ENCODE data around the gene HDAC1. TPM values are rescaled to one million over a fixed set of nuclear protein-coding genes. Genes with fewer than 3 reads are reported as not detected.

HDAC1 gene
- polyA plus RNA-seq, 3 donors: 73.8 to 95.0 (median 88.7) TPM

DNA sequence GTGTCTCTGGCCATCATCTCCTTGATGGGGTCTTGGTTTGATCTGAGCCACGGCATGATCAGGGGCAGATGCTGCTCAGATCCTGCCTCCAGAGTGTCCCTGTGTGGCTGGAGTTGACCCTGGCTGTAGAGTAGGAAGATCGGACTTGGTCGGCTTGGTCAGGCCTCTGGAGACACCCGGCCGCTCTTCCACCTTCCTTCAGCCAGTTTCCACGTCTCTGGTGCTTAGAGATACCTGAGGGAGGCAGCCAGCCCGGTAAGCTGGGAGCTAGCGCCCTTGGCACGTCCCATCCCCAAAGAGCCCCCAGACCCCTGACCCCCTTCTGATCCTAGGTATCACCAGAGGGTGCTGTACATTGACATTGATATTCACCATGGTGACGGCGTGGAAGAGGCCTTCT, 35.3 kb downstream of the HDAC1 start:
- no peak overlapping the region for H3K4me2 ChIP-seq (replicated peaks; ENCODE audit: extremely low read depth, low read length, poor library complexity, severe bottlenecking)
- Mint-ChIP-seq H3K4me3 (no peak overlapping the region), H3K9me3 (no peaks in the 10 kb centered on the region), H3K27ac (no peak overlapping the region), H3K27me3 (ENCODE audit: low read depth in 3 of 3) (peaks cover 2 to 4% (median 3%) of the 10 kb centered on the region in 3 donors), H3K4me1 (no peaks in the 10 kb centered on the region), H3K36me3 (peaks cover 84 to 97% of the 10 kb centered on the region in 2 donors)
- H3K9ac ChIP-seq (ENCODE audit: insufficient read depth, low read length, poor library complexity, severe bottlenecking): no peak overlapping the region
- intact Hi-C loops (cut with micrococcal nuclease): no loop called here
- peaks cover 81 to 97% of the 10 kb centered on the region in 2 donors for H3K36me3 ChIP-seq (replicated peaks in 1 of 2; ENCODE audit: control insufficient read depth in 1 of 2, insufficient read depth in 2 of 2, low read length in 2 of 2)
- no peaks in the 10 kb centered on the region for H3K9me3 ChIP-seq (replicated peaks in 1 of 2; ENCODE audit: control insufficient read depth in 1 of 2, insufficient read depth in 1 of 2, low read length in 2 of 2)
- 96% methylated on average over 9 of the region's 11 CpGs for WGBS (ENCODE audit: insufficient coverage)
- H3K27me3 ChIP-seq (ENCODE audit: control insufficient read depth in 2 of 2, insufficient read depth in 2 of 2, low read length in 2 of 2): no peaks in the 10 kb centered on the region
- no peak for DNase-seq
- no peaks in the 10 kb centered on the region for H3K4me1 ChIP-seq (ENCODE audit: control insufficient read depth in 1 of 2, insufficient read depth in 2 of 2, low read length in 2 of 2)
- no peak overlapping the region for H2AFZ ChIP-seq (ENCODE audit: insufficient read depth, low read depth, low read length, poor library complexity, severe bottlenecking)
- peaks cover 39% of the 10 kb centered on the region for H4K20me1 ChIP-seq (ENCODE audit: insufficient read depth, low read length)
- TF ChIP-seq, protein P1, sequence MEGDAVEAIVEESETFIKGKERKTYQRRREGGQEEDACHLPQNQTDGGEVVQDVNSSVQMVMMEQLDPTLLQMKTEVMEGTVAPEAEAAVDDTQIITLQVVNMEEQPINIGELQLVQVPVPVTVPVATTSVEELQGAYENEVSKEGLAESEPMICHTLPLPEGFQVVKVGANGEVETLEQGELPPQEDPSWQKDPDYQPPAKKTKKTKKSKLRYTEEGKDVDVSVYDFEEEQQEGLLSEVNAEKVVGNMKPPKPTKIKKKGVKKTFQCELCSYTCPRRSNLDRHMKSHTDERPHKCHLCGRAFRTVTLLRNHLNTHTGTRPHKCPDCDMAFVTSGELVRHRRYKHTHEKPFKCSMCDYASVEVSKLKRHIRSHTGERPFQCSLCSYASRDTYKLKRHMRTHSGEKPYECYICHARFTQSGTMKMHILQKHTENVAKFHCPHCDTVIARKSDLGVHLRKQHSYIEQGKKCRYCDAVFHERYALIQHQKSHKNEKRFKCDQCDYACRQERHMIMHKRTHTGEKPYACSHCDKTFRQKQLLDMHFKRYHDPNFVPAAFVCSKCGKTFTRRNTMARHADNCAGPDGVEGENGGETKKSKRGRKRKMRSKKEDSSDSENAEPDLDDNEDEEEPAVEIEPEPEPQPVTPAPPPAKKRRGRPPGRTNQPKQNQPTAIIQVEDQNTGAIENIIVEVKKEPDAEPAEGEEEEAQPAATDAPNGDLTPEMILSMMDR (IDR thresholded peaks at IDR 0.05): no peak
- no peak overlapping the region for H3K4me3 ChIP-seq (replicated peaks in 1 of 3; ENCODE audit: low read depth in 2 of 3, low read length in 3 of 3)
- H3K79me2 ChIP-seq (ENCODE audit: insufficient read depth, low read length): no peaks in the 10 kb centered on the region
- no peak overlapping the region for H3K27ac ChIP-seq (ENCODE audit: low read depth in 1 of 2, low read length in 2 of 2)

DNA sequence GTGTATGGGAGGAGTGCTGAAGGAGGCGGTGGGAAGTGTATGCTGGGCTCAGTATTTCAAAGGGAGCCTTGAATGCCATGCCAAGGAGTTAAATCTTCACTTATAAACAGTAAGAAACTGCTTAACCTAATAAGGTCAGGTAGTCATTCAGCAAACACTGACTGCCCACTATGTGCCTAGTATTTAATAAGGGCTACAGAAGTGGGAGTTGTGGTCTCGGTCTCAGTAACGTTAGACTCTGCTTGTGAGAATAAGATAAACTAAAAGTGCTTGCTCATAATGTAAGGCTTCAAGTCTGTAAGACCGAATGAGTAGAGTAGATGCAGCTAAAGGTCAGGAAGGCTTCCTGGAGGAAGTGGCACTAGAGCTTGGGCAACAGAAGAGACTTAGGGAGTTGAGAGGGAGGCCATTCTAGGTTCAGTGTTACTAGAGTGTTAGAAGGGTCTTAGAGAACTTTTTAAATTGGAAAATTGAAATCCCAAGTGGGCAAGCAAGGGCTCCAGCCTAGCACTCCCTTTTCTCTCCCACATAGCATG, 38.1 kb downstream of the HDAC1 start:
- no peak for DNase-seq

More for the DNA sequence above, 38.1 kb downstream of the HDAC1 start:
- Mint-ChIP-seq H3K36me3 (peaks cover 91% of the 10 kb centered on the region in 2 donors), H3K27ac (no peak overlapping the region), H3K9me3 (peaks cover 0 to 5% (median 3%) of the 10 kb centered on the region in 7 donors), H3K4me3 (no peak overlapping the region), H3K4me1 (peaks cover 12% of the 10 kb centered on the region), H3K27me3 (ENCODE audit: low read depth in 3 of 3) (peaks cover 14 to 18% (median 14%) of the 10 kb centered on the region in 3 donors)
- intact Hi-C loops (cut with micrococcal nuclease): loop anchor here in 1 of 2 donors (5.0 kb wide), 1 partner anchor 42 kb away; no protein-coding TSS in a partner anchor
- H3K79me2 ChIP-seq (ENCODE audit: insufficient read depth, low read length): no peaks in the 10 kb centered on the region
- H3K4me2 ChIP-seq (replicated peaks; ENCODE audit: extremely low read depth, low read length, poor library complexity, severe bottlenecking): no peak overlapping the region
- peaks cover 7 to 15% of the 10 kb centered on the region in 2 donors for H3K27me3 ChIP-seq (ENCODE audit: control insufficient read depth in 2 of 2, insufficient read depth in 2 of 2, low read length in 2 of 2)
- no peaks in the 10 kb centered on the region for H3K9me3 ChIP-seq (replicated peaks in 1 of 2; ENCODE audit: control insufficient read depth in 1 of 2, insufficient read depth in 1 of 2, low read length in 2 of 2)
- H3K27ac ChIP-seq (ENCODE audit: low read depth in 1 of 2, low read length in 2 of 2): no peak overlapping the region
- peaks cover 80 to 91% of the 10 kb centered on the region in 2 donors for H3K36me3 ChIP-seq (replicated peaks in 1 of 2; ENCODE audit: control insufficient read depth in 1 of 2, insufficient read depth in 2 of 2, low read length in 2 of 2)
- H2AFZ ChIP-seq (ENCODE audit: insufficient read depth, low read depth, low read length, poor library complexity, severe bottlenecking): no peak overlapping the region
- TF ChIP-seq, protein P1 (IDR thresholded peaks at IDR 0.05): no peak
- peaks cover 6 to 8% of the 10 kb centered on the region in 2 donors for H3K4me1 ChIP-seq (ENCODE audit: control insufficient read depth in 1 of 2, insufficient read depth in 2 of 2, low read length in 2 of 2)
- peaks cover 59% of the 10 kb centered on the region for H4K20me1 ChIP-seq (ENCODE audit: insufficient read depth, low read length)
- WGBS (ENCODE audit: insufficient coverage): 90% methylated on average over 3 of the region's 4 CpGs
- H3K4me3 ChIP-seq (replicated peaks in 1 of 3; ENCODE audit: low read depth in 2 of 3, low read length in 3 of 3): no peak overlapping the region
- H3K9ac ChIP-seq (ENCODE audit: insufficient read depth, low read length, poor library complexity, severe bottlenecking): no peak overlapping the region

Measured in CD14-positive monocyte (primary cell).